Omental fat pad (tissue), 4 donors: ENCODE data around the gene CNTN1. TPM values are rescaled to one million over a fixed set of nuclear protein-coding genes. Genes with fewer than 3 reads are reported as not detected.

Experiments
- ATAC-seq: fragments of 150-250 bp; one replicate; pipeline ENCODE4 v1.9.1; 2016; ENCODE audit warnings: mild to moderate bottlenecking, moderate library complexity; ENCODE audit not compliant: low FRiP score
- DNase-seq: peaks from one replicate; pipeline ENCODE4 v3.0.0-alpha.2; 2019; ENCODE audit warnings: low spot score
- total RNA-seq, 4 donors: library from RNA; depleted of rRNA; stranded (reverse); fragments of >200 nt; gene quantifications; one replicate each; pipeline ENCODE4 v1.1.0, GENCODE V29; 2016
- TF ChIP-seq, protein P1 (sequence below), 3 donors: fragments of 450-650 bp; IDR thresholded peaks; one replicate each; pipeline ENCODE4 v1.5.1; 2016 to 2017; ENCODE audit warnings: antibody characterized with exemption in 3 of 3, mild to moderate bottlenecking in 3 of 3, moderate library complexity in 2 of 3

The CNTN1 gene
- total RNA-seq, 4 donors from 2014 or later = 1.1 to 3.6 (median 1.5) TPM

DNA sequence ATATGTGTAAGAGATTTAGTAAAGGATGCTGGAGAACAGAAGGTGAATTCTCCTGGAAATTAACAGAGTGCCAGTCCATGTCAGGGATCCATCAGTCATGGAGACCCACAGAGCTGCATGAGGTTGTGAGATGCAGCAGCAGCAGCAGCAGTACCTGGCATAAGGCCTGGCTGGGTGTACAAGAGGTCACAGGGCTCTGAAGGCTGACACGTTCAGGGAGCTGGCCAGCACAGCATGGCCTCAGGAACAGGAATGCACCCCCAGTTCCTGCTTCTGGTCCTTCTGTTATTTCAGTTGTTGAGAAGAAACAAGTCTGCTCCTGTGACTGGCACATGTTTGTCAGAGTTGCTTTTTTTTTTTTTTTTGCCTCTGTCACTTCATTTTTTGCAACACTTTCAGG is 210.8 kb downstream of the CNTN1 start:
- ATAC-seq (no peak), DNase-seq (no peak)
- TF ChIP-seq, protein P1, sequence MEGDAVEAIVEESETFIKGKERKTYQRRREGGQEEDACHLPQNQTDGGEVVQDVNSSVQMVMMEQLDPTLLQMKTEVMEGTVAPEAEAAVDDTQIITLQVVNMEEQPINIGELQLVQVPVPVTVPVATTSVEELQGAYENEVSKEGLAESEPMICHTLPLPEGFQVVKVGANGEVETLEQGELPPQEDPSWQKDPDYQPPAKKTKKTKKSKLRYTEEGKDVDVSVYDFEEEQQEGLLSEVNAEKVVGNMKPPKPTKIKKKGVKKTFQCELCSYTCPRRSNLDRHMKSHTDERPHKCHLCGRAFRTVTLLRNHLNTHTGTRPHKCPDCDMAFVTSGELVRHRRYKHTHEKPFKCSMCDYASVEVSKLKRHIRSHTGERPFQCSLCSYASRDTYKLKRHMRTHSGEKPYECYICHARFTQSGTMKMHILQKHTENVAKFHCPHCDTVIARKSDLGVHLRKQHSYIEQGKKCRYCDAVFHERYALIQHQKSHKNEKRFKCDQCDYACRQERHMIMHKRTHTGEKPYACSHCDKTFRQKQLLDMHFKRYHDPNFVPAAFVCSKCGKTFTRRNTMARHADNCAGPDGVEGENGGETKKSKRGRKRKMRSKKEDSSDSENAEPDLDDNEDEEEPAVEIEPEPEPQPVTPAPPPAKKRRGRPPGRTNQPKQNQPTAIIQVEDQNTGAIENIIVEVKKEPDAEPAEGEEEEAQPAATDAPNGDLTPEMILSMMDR (IDR thresholded peaks at IDR 0.05) = no peak

DNA sequence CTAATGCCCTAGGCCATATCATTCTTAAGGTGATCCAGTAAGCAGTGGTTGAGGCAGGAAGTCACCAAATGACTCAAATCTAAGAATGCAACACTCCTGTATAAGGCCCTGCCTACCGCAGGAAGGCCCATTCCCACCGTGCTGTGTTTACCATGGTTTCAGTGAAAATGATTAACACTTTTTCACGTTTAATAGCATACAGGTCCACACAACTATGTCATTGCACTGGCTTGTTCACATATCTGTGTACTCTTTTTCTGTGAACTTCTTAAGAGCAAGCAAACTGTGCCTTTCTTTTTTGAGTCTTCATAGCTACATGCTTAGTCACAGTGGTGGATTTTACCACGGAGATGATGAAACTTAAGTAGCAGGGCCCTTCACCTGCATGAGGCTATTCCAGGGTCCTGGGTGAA is 214.9 kb downstream of the CNTN1 start:
- TF ChIP-seq, protein P1 (IDR thresholded peaks at IDR 0.05) = no peak
- DNase-seq (no peak), ATAC-seq (no peak)

DNA sequence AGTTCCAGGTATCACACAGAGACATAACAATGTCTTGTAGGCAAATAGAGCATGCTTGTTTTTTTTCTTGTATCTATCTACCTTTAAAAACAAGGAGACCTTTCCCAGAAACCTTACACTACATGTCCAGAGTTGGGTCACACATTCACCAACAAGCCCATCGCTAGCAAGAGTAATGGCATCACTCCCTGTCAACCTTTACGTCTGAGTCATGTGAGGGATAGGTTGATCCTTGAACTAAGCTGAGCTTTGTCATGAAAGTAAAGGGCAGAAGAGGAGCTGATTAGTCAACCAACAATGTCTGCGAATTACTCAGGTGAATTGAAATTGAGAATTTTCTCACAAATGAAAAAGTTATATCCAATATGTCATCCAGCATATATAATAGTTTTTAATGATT is 219.4 kb downstream of the CNTN1 start:
- ATAC-seq = no peak
- TF ChIP-seq, protein P1 (IDR thresholded peaks at IDR 0.05) = no peak
- DNase-seq = no peak

DNA sequence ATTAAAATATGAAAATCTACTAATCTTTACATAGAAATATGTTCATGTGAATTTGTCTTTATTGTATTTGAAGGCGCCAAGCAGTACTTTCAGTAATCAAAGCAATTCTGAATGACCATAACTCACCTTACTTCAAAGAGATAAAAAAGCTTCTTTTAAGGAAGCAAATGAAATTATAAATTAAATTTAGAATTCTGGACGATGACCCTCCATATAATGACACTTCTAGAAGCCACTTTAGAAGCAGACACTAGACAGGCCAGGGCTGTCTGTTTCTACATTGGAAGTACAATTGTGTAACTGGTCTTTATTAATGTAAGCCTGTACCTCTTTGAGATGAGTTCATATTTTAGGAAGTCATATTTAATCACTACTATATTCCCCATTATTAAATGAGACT is 222.9 kb downstream of the CNTN1 start:
- no peak for ATAC-seq
- TF ChIP-seq, protein P1 (IDR thresholded peaks at IDR 0.05) = no peak

DNA sequence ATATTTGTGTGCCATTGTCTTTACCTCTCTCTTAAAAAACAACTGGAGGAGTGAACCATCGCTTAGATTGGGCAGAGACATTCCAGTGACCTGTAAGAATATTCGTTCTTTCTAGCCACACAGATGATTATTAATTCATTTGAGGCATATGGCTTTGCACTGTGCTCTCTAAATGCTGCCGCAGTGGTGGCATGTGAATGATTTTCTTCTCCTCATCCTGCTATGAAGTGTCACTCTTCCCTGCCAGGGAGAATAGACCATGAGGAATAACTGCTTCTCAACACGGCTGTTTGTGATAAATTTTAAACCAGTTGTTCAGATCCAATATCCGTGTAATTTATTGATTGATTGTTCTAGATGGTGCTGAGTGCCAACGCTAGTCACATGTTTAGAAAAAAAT is 225.3 kb downstream of the CNTN1 start:
- TF ChIP-seq, protein P1 (IDR thresholded peaks at IDR 0.05) = no peak
- DNase-seq = no peak
- ATAC-seq = no peak

More for the DNA sequence above, 222.9 kb downstream of the CNTN1 start:
- no peak for DNase-seq

DNA sequence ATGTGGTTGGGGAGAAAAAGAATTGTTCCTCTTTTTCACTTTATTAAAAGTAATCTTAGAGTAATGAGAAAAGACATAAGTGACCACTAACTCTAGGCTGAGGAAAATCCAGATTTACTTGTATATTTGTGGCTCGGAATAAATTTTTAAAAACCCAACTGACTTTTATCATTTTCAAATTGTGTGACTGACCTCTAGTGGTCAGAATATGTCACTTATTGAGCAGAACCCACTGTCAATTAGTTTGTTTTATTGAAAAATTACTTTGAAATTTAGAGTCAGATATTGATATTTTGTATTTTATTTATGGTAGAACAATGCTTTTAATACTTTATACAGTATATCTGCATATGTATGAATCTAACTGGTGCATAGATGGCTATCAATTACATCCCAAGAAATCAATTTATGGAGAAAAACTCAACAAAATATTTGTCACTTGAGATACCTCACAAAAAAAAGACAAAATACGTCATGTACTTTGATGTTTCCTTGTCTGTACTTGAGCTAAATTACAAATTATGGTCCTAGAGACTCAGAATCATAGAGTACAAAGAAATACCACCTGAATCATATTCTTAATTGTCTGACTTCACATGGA is 229.4 kb downstream of the CNTN1 start:
- TF ChIP-seq, protein P1 (IDR thresholded peaks at IDR 0.05) = no peak
- ATAC-seq = no peak
- DNase-seq = no peak

DNA sequence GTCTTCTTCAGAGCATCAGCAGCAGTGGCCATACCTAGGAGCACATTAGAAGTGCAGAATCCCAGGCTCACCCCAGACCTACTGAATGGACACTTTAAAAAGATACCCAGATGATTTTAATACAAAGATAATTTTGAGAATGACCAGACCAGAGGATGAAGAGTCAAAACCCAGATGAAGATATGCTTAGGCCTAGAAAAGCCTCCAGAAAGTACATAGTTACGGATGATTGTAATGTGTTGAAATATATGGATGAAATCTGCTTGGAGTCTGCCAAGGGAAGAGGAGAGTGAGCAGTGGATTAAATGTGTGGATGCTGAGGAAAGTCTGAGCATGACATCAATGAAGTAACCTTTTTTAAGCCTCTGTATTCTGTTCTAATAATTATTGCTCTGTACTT is 245.7 kb downstream of the CNTN1 start:
- DNase-seq (no peak), ATAC-seq (no peak)
- TF ChIP-seq, protein P1 (IDR thresholded peaks at IDR 0.05) = no peak
